D721Med (cell line): Measurements from ENCODE around the gene ARRDC4.

Experiments
- DNase-seq: peaks from one replicate; pipeline ENCODE4 v3.0.0; 2011; ENCODE audit warnings: low spot score; ENCODE audit not compliant: insufficient read length
- FAIRE-seq: peaks from 2 replicates; lab custom pipeline; 2011; peaks lifted over from hg19 to GRCh38; lab: Jason Lieb, UNC
- TF ChIP-seq, protein P1 (sequence below): IDR thresholded peaks from 2 replicates; pipeline ENCODE4 v1.5.1; 2012; ENCODE audit warnings: mild to moderate bottlenecking, control low read depth; ENCODE audit not compliant: insufficient read depth; ENCODE audit errors: missing control alignments

ARRDC4 gene

DNA sequence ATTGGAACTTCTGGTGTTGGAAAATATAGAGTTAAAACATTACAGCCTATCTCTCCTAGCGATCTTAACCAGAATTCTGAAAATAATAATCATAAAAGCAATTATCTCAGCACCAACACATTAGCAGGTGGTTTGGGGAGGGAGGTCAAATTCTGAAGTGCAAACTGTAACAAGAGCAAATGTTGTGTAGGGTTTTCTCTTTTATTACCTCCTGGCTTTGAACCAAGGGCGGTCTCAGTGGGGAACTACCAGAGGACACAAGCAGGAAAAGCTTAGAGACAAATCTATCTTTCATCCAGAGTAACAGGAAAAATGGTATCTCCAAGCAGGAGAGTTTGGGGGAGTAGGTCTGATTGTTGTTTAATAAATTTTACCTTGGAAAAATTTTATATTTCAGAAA lies 5.5 kb upstream of the ARRDC4 start:
- DNase-seq (no peak), FAIRE-seq (no peak)
- TF ChIP-seq, protein P1, sequence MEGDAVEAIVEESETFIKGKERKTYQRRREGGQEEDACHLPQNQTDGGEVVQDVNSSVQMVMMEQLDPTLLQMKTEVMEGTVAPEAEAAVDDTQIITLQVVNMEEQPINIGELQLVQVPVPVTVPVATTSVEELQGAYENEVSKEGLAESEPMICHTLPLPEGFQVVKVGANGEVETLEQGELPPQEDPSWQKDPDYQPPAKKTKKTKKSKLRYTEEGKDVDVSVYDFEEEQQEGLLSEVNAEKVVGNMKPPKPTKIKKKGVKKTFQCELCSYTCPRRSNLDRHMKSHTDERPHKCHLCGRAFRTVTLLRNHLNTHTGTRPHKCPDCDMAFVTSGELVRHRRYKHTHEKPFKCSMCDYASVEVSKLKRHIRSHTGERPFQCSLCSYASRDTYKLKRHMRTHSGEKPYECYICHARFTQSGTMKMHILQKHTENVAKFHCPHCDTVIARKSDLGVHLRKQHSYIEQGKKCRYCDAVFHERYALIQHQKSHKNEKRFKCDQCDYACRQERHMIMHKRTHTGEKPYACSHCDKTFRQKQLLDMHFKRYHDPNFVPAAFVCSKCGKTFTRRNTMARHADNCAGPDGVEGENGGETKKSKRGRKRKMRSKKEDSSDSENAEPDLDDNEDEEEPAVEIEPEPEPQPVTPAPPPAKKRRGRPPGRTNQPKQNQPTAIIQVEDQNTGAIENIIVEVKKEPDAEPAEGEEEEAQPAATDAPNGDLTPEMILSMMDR: no peak

DNA sequence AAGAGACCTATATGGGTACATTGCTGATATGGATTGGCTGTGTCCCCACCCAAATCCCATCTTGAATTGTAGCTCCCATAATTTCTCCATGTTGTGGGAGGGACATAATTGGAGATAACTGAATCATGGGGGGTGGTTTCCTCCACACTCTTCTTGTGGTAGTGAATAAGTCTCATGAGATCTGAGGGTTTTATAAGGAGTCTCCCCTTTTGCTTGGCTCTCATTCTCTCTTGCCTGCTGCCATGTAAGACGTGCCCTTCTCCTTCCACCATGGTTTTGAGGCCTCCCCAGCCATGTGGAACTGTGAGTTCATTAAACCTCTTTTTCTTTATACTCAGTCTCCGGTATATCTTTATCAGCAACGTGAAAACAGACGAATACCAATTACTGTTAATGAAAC lies 5.0 kb upstream of the ARRDC4 start:
- TF ChIP-seq, protein P1: no peak
- FAIRE-seq (no peak), DNase-seq (no peak)

DNA sequence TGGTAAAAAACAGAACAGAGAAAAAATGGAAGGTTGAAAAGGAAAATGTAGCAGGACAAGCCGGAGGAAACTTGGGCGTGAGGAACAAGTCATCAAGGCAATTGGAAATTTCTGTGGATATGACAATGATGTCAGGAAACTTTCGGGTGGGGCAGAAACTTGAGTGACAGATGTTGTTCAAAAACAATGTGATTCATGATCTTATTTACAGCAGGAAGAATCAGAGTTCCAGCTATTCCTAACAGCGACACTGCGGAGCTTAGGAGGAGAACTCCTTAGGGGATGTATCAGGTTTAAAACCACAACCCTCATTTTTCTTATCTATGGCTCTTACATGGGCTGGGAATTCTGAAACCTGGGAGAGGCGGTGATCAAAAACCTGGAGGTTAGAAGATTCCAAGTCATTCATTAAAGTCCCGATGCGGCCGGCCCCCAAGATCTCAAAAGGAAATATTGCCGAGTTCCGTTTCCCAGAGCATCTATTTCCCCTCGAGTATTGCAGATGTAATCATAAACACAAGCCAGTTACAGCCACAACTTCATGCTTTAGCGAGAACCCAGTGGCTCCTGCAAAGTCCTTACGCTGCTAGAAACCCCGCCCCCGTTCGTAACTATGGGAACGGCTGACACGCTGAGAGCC lies 659 bp upstream of the ARRDC4 start:
- FAIRE-seq (no peak), DNase-seq (no peak)
- TF ChIP-seq, protein P1: no peak

DNA sequence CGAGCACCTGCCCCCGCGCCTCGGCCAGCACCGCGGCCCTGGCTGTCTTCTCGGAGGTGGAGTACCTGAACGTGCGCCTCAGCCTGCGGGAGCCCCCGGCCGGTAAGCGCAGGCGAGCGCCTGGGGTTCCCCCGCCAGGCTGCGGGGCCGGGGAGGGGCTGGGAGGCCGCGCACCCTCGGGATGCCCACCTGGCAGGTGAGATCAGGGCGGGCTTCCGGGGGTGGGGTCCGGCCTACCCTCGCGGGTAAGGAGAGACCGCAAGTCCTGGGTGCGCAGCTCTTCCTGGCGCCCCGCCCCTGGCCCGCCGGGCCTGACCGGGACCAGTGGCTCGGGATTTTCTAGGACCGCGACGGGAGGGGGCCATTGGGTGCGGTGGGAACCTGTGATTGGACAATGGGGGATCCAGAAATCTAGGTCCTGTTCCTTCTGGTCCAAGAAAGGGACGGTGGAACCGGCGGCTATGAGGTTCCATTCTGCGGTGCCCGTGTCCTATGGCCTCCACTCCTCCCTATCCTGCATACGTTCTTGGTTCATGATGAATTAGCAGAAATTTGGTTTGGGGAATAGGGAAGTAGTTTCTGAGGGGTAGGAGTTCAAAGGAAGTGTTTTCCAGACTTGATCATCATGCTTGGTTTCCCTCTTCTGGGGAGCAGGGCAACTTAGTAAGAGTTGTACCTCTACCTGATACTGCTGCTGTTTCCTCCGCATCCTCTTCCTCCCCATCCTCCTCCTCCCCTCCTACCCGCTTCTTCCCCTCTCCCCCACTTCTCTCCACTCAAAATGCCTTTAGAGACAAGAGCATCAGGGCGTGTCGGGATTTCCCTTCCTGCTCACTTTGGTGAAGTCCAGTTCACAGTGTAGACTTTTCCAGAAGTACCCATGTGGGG lies 808 bp downstream of the ARRDC4 start:
- FAIRE-seq (no peak), DNase-seq (no peak)
- TF ChIP-seq, protein P1: no peak

DNA sequence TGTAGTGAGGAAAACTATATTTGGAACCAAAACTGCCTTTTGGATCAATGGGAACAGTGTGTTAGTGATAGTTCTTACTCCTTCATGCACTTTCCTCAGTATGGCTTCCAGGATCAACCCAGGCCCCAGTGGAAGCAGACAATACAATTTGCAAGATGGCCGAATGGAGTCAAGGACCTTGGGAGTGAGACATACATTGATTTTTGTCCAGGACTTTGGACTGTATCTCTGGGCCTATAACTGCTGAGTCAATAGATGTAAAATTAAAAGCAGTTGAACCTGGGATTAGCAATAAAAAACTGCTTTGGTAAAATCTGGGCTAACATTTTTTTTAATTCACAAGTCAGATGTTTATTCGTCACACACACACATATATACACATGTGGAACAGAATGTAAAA lies 1.8 kb downstream of the ARRDC4 start:
- TF ChIP-seq, protein P1: no peak
- FAIRE-seq (no peak), DNase-seq (no peak)

DNA sequence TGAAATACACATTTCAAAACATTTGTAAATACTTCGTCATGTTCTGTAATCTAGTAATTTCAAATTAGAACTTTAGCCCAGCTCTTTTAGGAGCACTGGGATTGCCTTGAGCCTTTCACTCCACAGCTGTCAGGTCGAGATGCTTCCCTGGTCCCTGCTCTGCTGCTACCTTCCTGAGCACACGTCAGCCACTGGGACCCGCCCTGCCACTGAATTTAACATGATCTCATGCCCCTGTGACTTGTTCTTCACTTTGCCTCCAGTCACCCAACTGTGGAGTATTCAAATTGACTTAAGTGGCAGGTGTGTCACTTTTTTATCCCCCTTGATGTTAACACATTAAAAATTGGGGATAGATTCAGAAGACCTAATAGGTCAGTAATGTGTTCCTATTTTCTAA lies 3.3 kb downstream of the ARRDC4 start:
- no peak for DNase-seq
- TF ChIP-seq, protein P1: no peak
- FAIRE-seq: no peak

DNA sequence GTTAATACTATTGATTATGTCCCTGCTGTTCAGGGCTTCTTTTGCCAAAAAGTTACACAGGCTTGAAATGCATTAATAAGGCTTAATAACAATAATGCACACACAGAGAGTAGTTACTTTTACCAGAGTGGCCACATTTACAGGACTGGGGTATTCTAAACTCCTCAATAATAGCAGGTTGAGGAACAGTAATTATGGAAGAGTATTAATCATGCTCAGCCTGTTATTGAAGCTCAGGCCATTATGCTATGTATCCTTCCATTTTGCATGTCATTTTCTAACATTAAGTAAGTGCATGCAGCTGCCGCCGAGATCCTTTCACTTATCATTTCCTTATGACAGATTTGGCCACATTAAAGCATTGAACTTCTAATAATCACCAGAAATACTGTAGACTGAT lies 5.7 kb downstream of the ARRDC4 start:
- no peak for DNase-seq
- FAIRE-seq: no peak

More for the DNA sequence above, 5.7 kb downstream of the ARRDC4 start:
- TF ChIP-seq, protein P1: no peak
